Mesenchymal stem cell (in vitro differentiated cells and primary cell): ENCODE data around the gene MFRP.
A peak's percentile ranks its signal among the peaks of the same experiment; 100 is the strongest.

Experiments used
- DNase-seq: peaks from one replicate; pipeline ENCODE4 v3.0.0-alpha.2; 2013
- H2AFZ ChIP-seq: one replicate; pipeline ENCODE4 v1.6.1; 2013; ENCODE audit warnings: low read depth, mild to moderate bottlenecking, control low read depth, inconsistent platforms, low read length, moderate library complexity
- H2AK5ac ChIP-seq: 2 replicates; pipeline ENCODE4 v1.6.1; 2013; ENCODE audit warnings: low read length, moderate library complexity, mild to moderate bottlenecking, inconsistent platforms; ENCODE audit not compliant: severe bottlenecking
- H2BK120ac ChIP-seq: one replicate; pipeline ENCODE4 v1.6.1; 2013; ENCODE audit warnings: low read depth, mild to moderate bottlenecking, inconsistent platforms, low read length, moderate library complexity
- H2BK12ac ChIP-seq, 2 experiments: one replicate each; pipeline ENCODE4 v1.6.1; 2013; ENCODE audit warnings: inconsistent platforms in 2 of 2, low read length in 2 of 2, mild to moderate bottlenecking in 2 of 2, moderate library complexity in 2 of 2, control low read depth in 1 of 2
- H2BK15ac ChIP-seq: one replicate; pipeline ENCODE4 v1.6.1; 2013; ENCODE audit warnings: mild to moderate bottlenecking, low read depth, inconsistent platforms; ENCODE audit not compliant: poor library complexity, severe bottlenecking
- H2BK5ac ChIP-seq: 2 replicates; pipeline ENCODE4 v1.6.1; 2013; ENCODE audit warnings: low read depth, mild to moderate bottlenecking, low read length, control low read depth, inconsistent platforms; ENCODE audit not compliant: poor library complexity, severe bottlenecking
- H3K14ac ChIP-seq, 2 experiments: one replicate each; pipeline ENCODE4 v1.6.1; 2013; ENCODE audit warnings: inconsistent platforms in 2 of 2, low read length in 2 of 2, control low read depth in 1 of 2, mild to moderate bottlenecking in 1 of 2, moderate library complexity in 1 of 2
- H3K18ac ChIP-seq, 2 experiments: one replicate each; pipeline ENCODE4 v1.6.1; 2013; ENCODE audit warnings: inconsistent platforms in 2 of 2, low read length in 2 of 2, control low read depth in 1 of 2, low read depth in 1 of 2, mild to moderate bottlenecking in 1 of 2
- H3K23ac ChIP-seq, 2 experiments: one replicate each; pipeline ENCODE4 v1.6.1; 2013; ENCODE audit warnings: inconsistent platforms in 2 of 2, low read length in 2 of 2, mild to moderate bottlenecking in 2 of 2, moderate library complexity in 2 of 2, control low read depth in 1 of 2
- H3K27ac ChIP-seq: 2 replicates; pipeline ENCODE4 v1.5.1; 2013; ENCODE audit warnings: mild to moderate bottlenecking, moderate library complexity, low read length, control low read depth, inconsistent platforms; ENCODE audit not compliant: poor library complexity, severe bottlenecking
- H3K27me3 ChIP-seq, 2 experiments: 2 replicates each; pipeline versions ENCODE4 v1.6.1 to v1.7.0; 2013; ENCODE audit warnings: low read length in 2 of 2, mild to moderate bottlenecking in 2 of 2, moderate library complexity in 2 of 2, control low read depth in 1 of 2, inconsistent platforms in 1 of 2; ENCODE audit not compliant: control insufficient read depth in 1 of 2, insufficient read depth in 1 of 2
- H3K36me3 ChIP-seq, 2 experiments: 2 replicates each; pipeline versions ENCODE4 v1.6.1 to v1.7.0; 2013; ENCODE audit warnings: low read length in 2 of 2, control low read depth in 1 of 2, inconsistent platforms in 1 of 2, low read depth in 1 of 2, mild to moderate bottlenecking in 1 of 2; ENCODE audit not compliant: insufficient read depth in 2 of 2, control insufficient read depth in 1 of 2
- H3K4ac ChIP-seq, 2 experiments: one replicate each; pipeline ENCODE4 v1.6.1; 2013; ENCODE audit warnings: inconsistent platforms in 2 of 2, low read length in 2 of 2, mild to moderate bottlenecking in 2 of 2, moderate library complexity in 2 of 2, control low read depth in 1 of 2, low read depth in 1 of 2
- H3K4me1 ChIP-seq: 2 replicates; pipeline ENCODE4 v1.6.1; 2013; ENCODE audit warnings: low read depth, low read length, control low read depth; ENCODE audit not compliant: control insufficient read depth, insufficient read depth
- H3K4me2 ChIP-seq: 2 replicates; pipeline ENCODE4 v1.6.1; 2013; ENCODE audit warnings: low read length, mild to moderate bottlenecking, inconsistent platforms; ENCODE audit not compliant: poor library complexity, severe bottlenecking
- H3K4me3 ChIP-seq, 2 experiments: 2 replicates each; pipeline versions ENCODE4 v1.5.1 to v1.7.0; 2013; ENCODE audit warnings: low read length in 2 of 2, mild to moderate bottlenecking in 2 of 2, control low read depth in 1 of 2, low read depth in 1 of 2; ENCODE audit not compliant: insufficient read depth in 1 of 2
- H3K79me1 ChIP-seq: replicated peaks from 2 replicates; pipeline ENCODE4 v1.6.1; 2013; ENCODE audit warnings: mild to moderate bottlenecking, control low read depth, low read length, inconsistent platforms; ENCODE audit not compliant: poor library complexity, severe bottlenecking
- H3K9ac ChIP-seq: 2 replicates; pipeline ENCODE4 v1.7.0; 2013; ENCODE audit warnings: mild to moderate bottlenecking, low read length, moderate library complexity
- H3K9me3 ChIP-seq: 2 replicates; pipeline ENCODE4 v1.7.0; 2013; ENCODE audit warnings: mild to moderate bottlenecking, low read length; ENCODE audit not compliant: control insufficient read depth
- H4K8ac ChIP-seq: one replicate; pipeline ENCODE4 v1.6.1; 2013; ENCODE audit warnings: inconsistent platforms, mild to moderate bottlenecking, low read length, moderate library complexity
- H4K91ac ChIP-seq: one replicate; pipeline ENCODE4 v1.6.1; 2013; ENCODE audit warnings: mild to moderate bottlenecking, low read length, inconsistent platforms
- WGBS: methylation state at CpG from one replicate; pipeline ENCODE4 v1.1.7; 2013; ENCODE audit warnings: mixed read lengths; 5-methylcytosine and 5-hydroxymethylcytosine counted together

MFRP gene

GRCh38 chr11:119377112-119377901 is 30.8 kb upstream of the MFRP start:
- peak overlapping the region; percentile 28 for H4K91ac ChIP-seq
- no peak overlapping the region for H3K23ac ChIP-seq
- no peak overlapping the region for H2BK120ac ChIP-seq
- H3K4me3 ChIP-seq: no peak overlapping the region
- H3K9me3 ChIP-seq: no peaks in the 10 kb centered on the region
- H3K4ac ChIP-seq: no peak overlapping the region
- H2BK15ac ChIP-seq: no peak overlapping the region
- no peak overlapping the region for H2AK5ac ChIP-seq
- 70% methylated on average over 11 of the region's 12 CpGs for WGBS
- no peak for DNase-seq
- H2AFZ ChIP-seq: no peak overlapping the region
- H3K4me1 ChIP-seq: peaks cover 17% of the 10 kb centered on the region
- no peak overlapping the region for H4K8ac ChIP-seq
- H3K14ac ChIP-seq: no peak overlapping the region
- no peak overlapping the region for H3K27ac ChIP-seq
- no peaks in the 10 kb centered on the region for H3K36me3 ChIP-seq
- peaks cover 0 to 57% of the 10 kb centered on the region in 2 experiments for H3K27me3 ChIP-seq
- no peak overlapping the region for H2BK12ac ChIP-seq
- H3K9ac ChIP-seq: no peak overlapping the region
- no peak overlapping the region for H2BK5ac ChIP-seq
- H3K4me2 ChIP-seq: no peak overlapping the region
- H3K18ac ChIP-seq: no peak overlapping the region
- H3K79me1 ChIP-seq: no peaks in the 10 kb centered on the region

GRCh38 chr11:119376197-119376847 is 29.8 kb upstream of the MFRP start:
- Histone ChIP-seq H3K14ac (no peak overlapping the region), H3K23ac (no peak overlapping the region), H2BK12ac (no peak overlapping the region), H2BK15ac (no peak overlapping the region), H3K4ac (no peak overlapping the region), H3K27me3 (peaks cover under 1 to 64% of the 10 kb centered on the region in 2 experiments), H3K4me1 (peaks cover 12% of the 10 kb centered on the region), H3K27ac (no peak overlapping the region), H3K79me1 (no peaks in the 10 kb centered on the region), H4K8ac (no peak overlapping the region), H3K9ac (peak overlapping the region; percentile 57), H2BK5ac (no peak overlapping the region), H3K4me2 (no peak overlapping the region), H2BK120ac (no peak overlapping the region), H2AK5ac (no peak overlapping the region), H3K18ac (no peak overlapping the region), H3K9me3 (no peaks in the 10 kb centered on the region), H2AFZ (no peak overlapping the region), H3K36me3 (no peaks in the 10 kb centered on the region), H4K91ac (no peak overlapping the region), H3K4me3 (peak overlapping the region in 1 of 2 experiments; percentile 32)
- DNase-seq: no peak
- WGBS: 93% methylated on average over 11 of the region's 11 CpGs

GRCh38 chr11:119375337-119376196 is 29.1 kb upstream of the MFRP start:
- no peak overlapping the region for H3K4me2 ChIP-seq
- 69% methylated on average over 14 of the region's 14 CpGs for WGBS

More at GRCh38 chr11:119375337-119376196, 29.1 kb upstream of the MFRP start:
- H2BK12ac ChIP-seq: no peak overlapping the region
- no peak overlapping the region for H4K8ac ChIP-seq
- DNase-seq: peak; percentile 40
- no peak overlapping the region for H3K4ac ChIP-seq
- no peak overlapping the region for H3K23ac ChIP-seq
- no peaks in the 10 kb centered on the region for H3K9me3 ChIP-seq
- H3K4me1 ChIP-seq: peaks cover 8% of the 10 kb centered on the region
- H2BK5ac ChIP-seq: no peak overlapping the region
- no peak overlapping the region for H2AK5ac ChIP-seq
- H3K9ac ChIP-seq: peak overlapping the region; percentile 61
- no peaks in the 10 kb centered on the region for H3K79me1 ChIP-seq
- H3K36me3 ChIP-seq: no peaks in the 10 kb centered on the region
- peak overlapping the region; percentile 22 for H2BK120ac ChIP-seq
- no peak overlapping the region for H3K18ac ChIP-seq
- no peak overlapping the region for H2BK15ac ChIP-seq
- H3K27ac ChIP-seq: no peak overlapping the region
- H3K27me3 ChIP-seq: peaks cover 4 to 64% of the 10 kb centered on the region in 2 experiments
- H3K14ac ChIP-seq: no peak overlapping the region
- no peak overlapping the region for H4K91ac ChIP-seq
- H2AFZ ChIP-seq: no peak overlapping the region
- H3K4me3 ChIP-seq: peak overlapping the region; percentile 30 to 32
